Osteoblast (primary cell): ENCODE results near the gene POU3F2. TPM values are rescaled to one million over a fixed set of nuclear protein-coding genes. Genes with fewer than 3 reads are reported as not detected.

Source experiments
- DNase-seq: peaks from one replicate; pipeline ENCODE4 v3.0.0; 2011; ENCODE audit warnings: low spot score, mixed read lengths; ENCODE audit not compliant: insufficient read length; ENCODE audit errors: missing footprints
- H2AFZ ChIP-seq: 2 replicates; pipeline ENCODE4 v1.6.0; 2011; ENCODE audit warnings: mild to moderate bottlenecking, low read length
- H3K27ac ChIP-seq: 2 replicates; pipeline ENCODE4 v1.5.1; 2011; ENCODE audit warnings: mild to moderate bottlenecking, low read depth, low read length, moderate library complexity
- H3K27me3 ChIP-seq: 2 replicates; pipeline ENCODE4 v1.6.0; 2012; ENCODE audit warnings: mild to moderate bottlenecking, control low read depth, inconsistent platforms, low read length, moderate library complexity; ENCODE audit not compliant: insufficient read depth
- H3K36me3 ChIP-seq: 2 replicates; pipeline ENCODE4 v1.5.1; 2011; ENCODE audit warnings: mild to moderate bottlenecking, low read length, control low read depth, moderate library complexity; ENCODE audit not compliant: insufficient read depth
- H3K4me1 ChIP-seq: 2 replicates; pipeline ENCODE4 v1.5.1; 2011; ENCODE audit warnings: mild to moderate bottlenecking, low read length, control low read depth, moderate library complexity; ENCODE audit not compliant: insufficient read depth
- H3K4me2 ChIP-seq: 2 replicates; pipeline ENCODE4 v1.6.0; 2011; ENCODE audit warnings: mild to moderate bottlenecking, low read length; ENCODE audit not compliant: insufficient read depth
- H3K4me3 ChIP-seq: fragments of 200-600 bp; sonication (generic); 3 replicates; pipeline ENCODE4 v1.5.1; 2012; ENCODE audit warnings: mild to moderate bottlenecking, low read length, inconsistent platforms; ENCODE audit not compliant: insufficient read depth
- H3K79me2 ChIP-seq: 2 replicates; pipeline ENCODE4 v1.6.0; 2012; ENCODE audit warnings: mild to moderate bottlenecking, low read length, control low read depth, inconsistent platforms; ENCODE audit not compliant: insufficient read depth
- H3K9me3 ChIP-seq: 2 replicates; pipeline ENCODE4 v1.5.1; 2011; ENCODE audit warnings: low read depth, low read length, control low read depth
- H4K20me1 ChIP-seq: 2 replicates; pipeline ENCODE4 v1.6.0; 2012; ENCODE audit warnings: mild to moderate bottlenecking, low read length, control low read depth; ENCODE audit not compliant: insufficient read depth
- total RNA-seq: library from RNA; depleted of rRNA; stranded (reverse); fragments of >200 nt; gene quantifications from 2 replicates; pipeline ENCODE4 v1.2.3, GENCODE V29; 2012
- TF ChIP-seq, protein P1 (sequence below): IDR thresholded peaks from 2 replicates; pipeline ENCODE4 v1.5.1; 2011; ENCODE audit warnings: mild to moderate bottlenecking, low read depth, low read length, moderate library complexity; ENCODE audit errors: extremely low read depth

POU3F2 gene
- total RNA-seq, 1 donor, result not detected

DNA sequence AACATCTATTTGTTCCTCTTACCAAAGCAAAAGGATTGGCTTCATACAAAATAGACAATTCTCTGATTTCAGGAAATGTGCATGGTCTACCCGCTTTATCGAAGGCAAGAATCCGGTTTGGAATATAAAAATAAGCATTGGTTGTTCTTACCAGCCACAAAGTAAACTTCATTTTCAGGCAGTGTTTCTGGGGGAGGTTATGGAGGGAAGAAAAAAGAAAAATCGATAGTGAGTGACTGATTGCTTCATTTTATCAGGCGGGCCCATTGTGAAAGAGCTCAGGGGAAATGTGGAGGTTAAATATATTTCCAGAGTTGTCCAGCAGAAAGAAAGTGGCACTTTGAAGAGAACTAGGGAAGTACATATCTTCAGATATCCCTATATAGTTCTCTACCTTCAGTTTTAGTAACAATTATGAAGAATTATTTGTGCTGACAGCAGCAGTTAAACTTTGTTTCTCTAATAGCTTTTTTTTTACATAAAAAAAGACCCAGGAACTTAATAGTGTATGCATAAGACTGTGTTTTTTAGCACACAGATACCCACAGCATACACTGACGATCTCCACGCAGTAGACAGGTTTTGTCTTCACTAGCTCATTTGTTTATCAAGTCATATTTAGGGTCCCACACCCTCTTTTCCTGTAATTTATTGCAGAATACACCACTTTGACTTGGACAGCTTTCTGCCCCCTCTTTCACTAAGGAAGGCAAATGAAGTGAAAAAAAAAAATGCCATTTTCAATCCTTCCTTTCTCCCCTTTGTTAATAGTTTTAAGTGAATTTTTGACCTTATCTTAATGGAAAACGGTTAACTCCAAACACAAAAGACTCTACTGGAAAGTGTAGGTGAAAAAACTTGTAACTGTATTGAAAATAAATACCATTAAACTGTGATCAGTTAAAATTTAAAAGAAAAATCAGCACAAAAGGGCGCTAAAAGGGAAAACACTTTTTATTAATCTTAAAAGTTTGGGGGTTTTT is 2.9 kb downstream of the POU3F2 start:
- no peak overlapping the region for H3K4me3 ChIP-seq
- peaks cover 74% of the 10 kb centered on the region for H3K27me3 ChIP-seq
- no peaks in the 10 kb centered on the region for H3K79me2 ChIP-seq

DNA sequence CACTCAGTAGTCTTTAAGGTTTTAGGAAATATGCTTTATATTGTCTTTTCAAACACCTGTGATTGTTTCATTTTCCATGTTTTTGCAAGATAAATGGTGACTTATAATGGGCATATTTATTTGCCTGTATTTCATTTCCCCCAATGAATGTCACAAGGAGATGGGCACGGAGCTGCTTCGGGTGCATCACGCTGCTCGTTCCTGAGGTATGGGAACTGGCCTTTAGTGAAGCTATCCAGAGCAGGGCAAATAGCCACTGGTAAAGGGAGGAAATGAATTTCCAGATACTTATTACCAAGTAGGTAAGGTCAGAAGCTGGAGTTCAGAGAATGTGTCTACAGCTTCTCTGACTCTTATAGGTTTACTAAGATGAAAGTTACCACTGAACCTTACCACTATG is 3.7 kb downstream of the POU3F2 start:
- H3K4me1 ChIP-seq, result peaks cover 7% of the 10 kb centered on the region
- no peak for DNase-seq
- TF ChIP-seq, protein P1, sequence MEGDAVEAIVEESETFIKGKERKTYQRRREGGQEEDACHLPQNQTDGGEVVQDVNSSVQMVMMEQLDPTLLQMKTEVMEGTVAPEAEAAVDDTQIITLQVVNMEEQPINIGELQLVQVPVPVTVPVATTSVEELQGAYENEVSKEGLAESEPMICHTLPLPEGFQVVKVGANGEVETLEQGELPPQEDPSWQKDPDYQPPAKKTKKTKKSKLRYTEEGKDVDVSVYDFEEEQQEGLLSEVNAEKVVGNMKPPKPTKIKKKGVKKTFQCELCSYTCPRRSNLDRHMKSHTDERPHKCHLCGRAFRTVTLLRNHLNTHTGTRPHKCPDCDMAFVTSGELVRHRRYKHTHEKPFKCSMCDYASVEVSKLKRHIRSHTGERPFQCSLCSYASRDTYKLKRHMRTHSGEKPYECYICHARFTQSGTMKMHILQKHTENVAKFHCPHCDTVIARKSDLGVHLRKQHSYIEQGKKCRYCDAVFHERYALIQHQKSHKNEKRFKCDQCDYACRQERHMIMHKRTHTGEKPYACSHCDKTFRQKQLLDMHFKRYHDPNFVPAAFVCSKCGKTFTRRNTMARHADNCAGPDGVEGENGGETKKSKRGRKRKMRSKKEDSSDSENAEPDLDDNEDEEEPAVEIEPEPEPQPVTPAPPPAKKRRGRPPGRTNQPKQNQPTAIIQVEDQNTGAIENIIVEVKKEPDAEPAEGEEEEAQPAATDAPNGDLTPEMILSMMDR, result no peak
- H2AFZ ChIP-seq, result no peak overlapping the region
- no peak overlapping the region for H3K4me2 ChIP-seq
- no peaks in the 10 kb centered on the region for H3K36me3 ChIP-seq
- peaks cover 78% of the 10 kb centered on the region for H3K27me3 ChIP-seq
- no peaks in the 10 kb centered on the region for H3K79me2 ChIP-seq
- H4K20me1 ChIP-seq, result no peaks in the 10 kb centered on the region
- H3K4me3 ChIP-seq, result no peak overlapping the region
- H3K27ac ChIP-seq, result no peak overlapping the region
- H3K9me3 ChIP-seq, result no peaks in the 10 kb centered on the region

More for the DNA sequence above, 2.9 kb downstream of the POU3F2 start:
- no peaks in the 10 kb centered on the region for H4K20me1 ChIP-seq
- no peak overlapping the region for H3K27ac ChIP-seq
- H2AFZ ChIP-seq, result no peak overlapping the region
- no peak overlapping the region for H3K4me2 ChIP-seq
- TF ChIP-seq, protein P1, result no peak
- H3K4me1 ChIP-seq, result peaks cover 12% of the 10 kb centered on the region
- H3K36me3 ChIP-seq, result no peaks in the 10 kb centered on the region
- no peaks in the 10 kb centered on the region for H3K9me3 ChIP-seq
- peak; percentile 47 for DNase-seq

DNA sequence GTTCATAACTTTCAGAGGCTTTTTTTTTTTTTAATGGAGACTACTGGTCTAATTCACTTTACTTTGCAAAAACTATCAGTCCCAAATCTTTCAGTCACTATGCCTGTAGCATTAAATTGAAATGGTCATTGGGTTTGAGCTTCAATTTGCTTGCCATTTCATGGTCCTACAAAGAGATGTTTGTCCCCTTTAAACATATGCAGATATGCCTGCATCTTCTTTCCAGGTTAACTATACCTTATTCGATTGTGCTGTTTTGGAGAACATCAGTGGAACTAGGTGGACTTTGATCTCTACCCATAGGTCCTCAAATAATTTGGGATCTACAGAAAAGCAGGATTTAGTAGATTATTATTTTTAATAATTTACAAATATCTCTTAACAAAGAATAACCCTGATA is 4.6 kb downstream of the POU3F2 start:
- no peak overlapping the region for H2AFZ ChIP-seq
- DNase-seq, result peak; percentile 8
- H3K9me3 ChIP-seq, result no peaks in the 10 kb centered on the region
- no peaks in the 10 kb centered on the region for H3K36me3 ChIP-seq
- H3K4me3 ChIP-seq, result no peak overlapping the region
- H3K4me1 ChIP-seq, result no peaks in the 10 kb centered on the region
- H3K27me3 ChIP-seq, result peaks cover 88% of the 10 kb centered on the region
- H4K20me1 ChIP-seq, result no peaks in the 10 kb centered on the region
- H3K4me2 ChIP-seq, result no peak overlapping the region
- TF ChIP-seq, protein P1, result no peak
- no peak overlapping the region for H3K27ac ChIP-seq
- no peaks in the 10 kb centered on the region for H3K79me2 ChIP-seq

DNA sequence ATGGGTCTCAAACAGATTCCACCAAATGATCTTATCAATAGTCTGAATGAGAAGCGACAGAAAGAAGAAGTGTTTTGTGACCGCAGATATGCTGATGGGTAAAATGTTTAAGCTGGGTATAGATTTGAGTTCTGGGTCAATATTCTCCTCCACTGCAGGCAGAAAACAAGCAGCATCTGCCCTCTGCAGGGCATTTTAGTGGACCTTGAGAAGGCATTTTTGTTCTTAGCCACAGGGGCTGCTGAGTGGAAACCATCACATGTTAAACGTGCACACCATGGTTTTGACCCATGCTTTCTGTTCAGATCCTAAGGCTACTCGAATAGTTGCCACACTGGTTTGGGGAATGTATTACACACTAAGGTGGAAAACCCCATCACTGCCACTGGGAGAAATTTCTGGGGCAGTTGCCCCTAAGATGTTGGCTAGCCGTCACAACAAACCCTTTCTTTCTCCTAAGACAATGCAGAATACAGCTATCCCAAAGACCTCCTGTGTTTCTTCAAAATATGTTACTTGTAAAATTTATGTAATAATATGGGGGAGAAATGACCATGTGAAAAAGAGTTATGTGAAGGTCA is 5.5 kb downstream of the POU3F2 start:
- Histone ChIP-seq H3K36me3 (no peaks in the 10 kb centered on the region), H3K9me3 (no peaks in the 10 kb centered on the region), H3K4me1 (no peaks in the 10 kb centered on the region), H3K27me3 (peaks cover 96% of the 10 kb centered on the region), H3K27ac (no peak overlapping the region), H3K79me2 (no peaks in the 10 kb centered on the region), H3K4me2 (no peak overlapping the region), H2AFZ (no peak overlapping the region), H4K20me1 (no peaks in the 10 kb centered on the region), H3K4me3 (no peak overlapping the region)
- peak; percentile 73 for DNase-seq
- TF ChIP-seq, protein P1, result peak; percentile 43
